ENCODE measurements around the gene GFOD2.

Gene GFOD2

GRCh38 chr16:67672306-67672705 lies 46.8 kb downstream of the GFOD2 start:
- no peak for DNase-seq (ENCODE audit: low spot score)

- no peak for DNase-seq (ENCODE audit: low spot score)
Measured at GRCh38 chr16:67669499-67670101, 49.5 kb downstream of the GFOD2 start.

- peak; percentile 64 for DNase-seq (ENCODE audit: low spot score)
Measured at GRCh38 chr16:67668495-67669157, 50.5 kb downstream of the GFOD2 start.

GRCh38 chr16:67667817-67668494 lies 51.2 kb downstream of the GFOD2 start:
- peak; percentile 96 for DNase-seq (ENCODE audit: low spot score)

GRCh38 chr16:67667453-67667816 lies 51.7 kb downstream of the GFOD2 start:
- no peak for DNase-seq (ENCODE audit: low spot score)

GRCh38 chr16:67666559-67667452 lies 52.3 kb downstream of the GFOD2 start, which contains the start of the genes C16orf86 and ENKD1:
C16orf86 (plus strand) TSS chr16:67666814; CDS start chr16:67666971, 157 bp downstream.
ENKD1 (minus strand) TSS chr16:67666750; CDS start chr16:67666442, 308 bp downstream.
- peak; percentile 94 for DNase-seq (ENCODE audit: low spot score)

GRCh38 chr16:67666032-67666551 lies 53.0 kb downstream of the GFOD2 start:
- no peak for DNase-seq (ENCODE audit: low spot score)

GRCh38 chr16:67665598-67665997 lies 53.5 kb downstream of the GFOD2 start:
- no peak for DNase-seq (ENCODE audit: low spot score)

GRCh38 chr16:67664871-67665270 lies 54.2 kb downstream of the GFOD2 start:
- DNase-seq (ENCODE audit: low spot score): no peak

- DNase-seq (ENCODE audit: low spot score): no peak
Measured at GRCh38 chr16:67664258-67664657, 54.9 kb downstream of the GFOD2 start.

GRCh38 chr16:67663877-67664222 lies 55.3 kb downstream of the GFOD2 start:
- DNase-seq (ENCODE audit: low spot score): no peak

GRCh38 chr16:67663151-67663876 lies 55.8 kb downstream of the GFOD2 start:
- peak; percentile 44 for DNase-seq (ENCODE audit: low spot score)

- DNase-seq (ENCODE audit: low spot score): no peak
Measured at GRCh38 chr16:67662653-67663010, 56.5 kb downstream of the GFOD2 start.

GRCh38 chr16:67661886-67662652 lies 57.0 kb downstream of the GFOD2 start:
- no peak for DNase-seq (ENCODE audit: low spot score)

- peak; percentile 37 for DNase-seq (ENCODE audit: low spot score)
Measured at GRCh38 chr16:67661101-67661761, 57.9 kb downstream of the GFOD2 start.

- DNase-seq (ENCODE audit: low spot score): peak; percentile 99
Measured at GRCh38 chr16:67660564-67661028, 58.5 kb downstream of the GFOD2 start, which contains the start of gene PARD6A. PARD6A (plus strand) TSS chr16:67660960; CDS start chr16:67661039, 79 bp downstream.

GRCh38 chr16:67659675-67660563 lies 59.2 kb downstream of the GFOD2 start, which contains the start of gene ACD:
ACD (minus strand) TSS chr16:67660260; CDS start chr16:67660220, 40 bp downstream.
- peak; percentile 98 for DNase-seq (ENCODE audit: low spot score)

- DNase-seq (ENCODE audit: low spot score): no peak
Measured at GRCh38 chr16:67658849-67659674, 60.1 kb downstream of the GFOD2 start.

Data from germinal center (tissue), 1 donor.